ENCODE measurements around the gene FAM170B.

- TF ChIP-seq POLR2A (IDR thresholded peaks at IDR 0.05; ENCODE audit: low read depth, low read length) (no peak), POLR2AphosphoS5 (IDR thresholded peaks at IDR 0.05; ENCODE audit: low read depth, low read length) (no peak)
Measured at GRCh38 chr10:49112851-49113250, 21.0 kb downstream of the FAM170B start.

Measured in GM12892 (cell line).